ENCODE data around the gene CDKAL1. TPM values are rescaled to one million over a fixed set of nuclear protein-coding genes. Genes with fewer than 3 reads are reported as not detected.

CDKAL1 gene
- total RNA-seq, 1 experiment from 2014 or later, result 11.8 TPM

GRCh38 chr6:21163110-21163837 lies 629.0 kb downstream of the CDKAL1 start:
- Mint-ChIP-seq H3K27ac (ENCODE audit: low read depth, unreplicated experiment) (no peak overlapping the region), H3K4me1 (ENCODE audit: insufficient read depth, unreplicated experiment) (no peaks in the 10 kb centered on the region), H3K27me3 (ENCODE audit: insufficient read depth, unreplicated experiment) (no peaks in the 10 kb centered on the region), H3K36me3 (ENCODE audit: insufficient read depth, unreplicated experiment) (no peaks in the 10 kb centered on the region), H3K4me3 (ENCODE audit: unreplicated experiment) (no peak overlapping the region), H3K9me3 (ENCODE audit: unreplicated experiment) (no peaks in the 10 kb centered on the region)
- ChIA-PET CTCF (interaction anchor here (0.7 kb wide), 1 partner anchor 99 kb away, joined by 3 read pairs; no protein-coding TSS in a partner anchor), POLR2A (no interaction called here)
- no peak for TF ChIP-seq CTCF (IDR thresholded peaks at IDR 0.05; ENCODE audit: unreplicated experiment)
- no TSS peak for BruUV-seq (replicated peaks)
- intact Hi-C loops (cut with micrococcal nuclease), result no loop called here
- no peak for DNase-seq (ENCODE audit: unreplicated experiment)

GRCh38 chr6:21163838-21164180 lies 629.6 kb downstream of the CDKAL1 start:
- DNase-seq (ENCODE audit: unreplicated experiment), result no peak
- ChIA-PET CTCF (interaction anchor here (0.7 kb wide), 1 partner anchor 98 kb away, joined by 3 read pairs; no protein-coding TSS in a partner anchor), POLR2A (no interaction called here)
- TF ChIP-seq CTCF (IDR thresholded peaks at IDR 0.05; ENCODE audit: unreplicated experiment), result no peak
- Mint-ChIP-seq H3K4me3 (ENCODE audit: unreplicated experiment) (no peak overlapping the region), H3K9me3 (ENCODE audit: unreplicated experiment) (no peaks in the 10 kb centered on the region), H3K27me3 (ENCODE audit: insufficient read depth, unreplicated experiment) (no peaks in the 10 kb centered on the region), H3K27ac (ENCODE audit: low read depth, unreplicated experiment) (no peak overlapping the region), H3K36me3 (ENCODE audit: insufficient read depth, unreplicated experiment) (no peaks in the 10 kb centered on the region), H3K4me1 (ENCODE audit: insufficient read depth, unreplicated experiment) (no peaks in the 10 kb centered on the region)
- intact Hi-C loops (cut with micrococcal nuclease), result no loop called here
- BruUV-seq (replicated peaks), result no TSS peak

- DNase-seq (ENCODE audit: unreplicated experiment), result no peak
- Mint-ChIP-seq H3K9me3 (ENCODE audit: unreplicated experiment) (no peaks in the 10 kb centered on the region), H3K27me3 (ENCODE audit: insufficient read depth, unreplicated experiment) (no peaks in the 10 kb centered on the region), H3K36me3 (ENCODE audit: insufficient read depth, unreplicated experiment) (no peaks in the 10 kb centered on the region), H3K27ac (ENCODE audit: low read depth, unreplicated experiment) (no peak overlapping the region), H3K4me3 (ENCODE audit: unreplicated experiment) (no peak overlapping the region), H3K4me1 (ENCODE audit: insufficient read depth, unreplicated experiment) (no peaks in the 10 kb centered on the region)
- POLR2A ChIA-PET, result interaction anchor here (0.8 kb wide), 1 partner anchor 17 kb away, joined by 3 read pairs; no protein-coding TSS in a partner anchor
- CTCF ChIA-PET, result interaction anchor here (0.7 to 1.2 kb wide), 2 partner anchors 9 to 25 kb away, joined by 3 read pairs; no protein-coding TSS in a partner anchor
- intact Hi-C loops (cut with micrococcal nuclease), result no loop called here
- TF ChIP-seq CTCF (IDR thresholded peaks at IDR 0.05; ENCODE audit: unreplicated experiment), result no peak
- BruUV-seq (replicated peaks), result no TSS peak
Observed at GRCh38 chr6:21164768-21165326, 630.6 kb downstream of the CDKAL1 start.

- H3K4me3 Mint-ChIP-seq (ENCODE audit: unreplicated experiment), result no peak overlapping the region
- POLR2A ChIA-PET, result no interaction called here
Observed at GRCh38 chr6:21166754-21167153, 632.5 kb downstream of the CDKAL1 start.

More at GRCh38 chr6:21166754-21167153, 632.5 kb downstream of the CDKAL1 start:
- Mint-ChIP-seq H3K4me1 (ENCODE audit: insufficient read depth, unreplicated experiment) (no peaks in the 10 kb centered on the region), H3K9me3 (ENCODE audit: unreplicated experiment) (no peaks in the 10 kb centered on the region), H3K27me3 (ENCODE audit: insufficient read depth, unreplicated experiment) (no peaks in the 10 kb centered on the region), H3K36me3 (ENCODE audit: insufficient read depth, unreplicated experiment) (no peaks in the 10 kb centered on the region), H3K27ac (ENCODE audit: low read depth, unreplicated experiment) (no peak overlapping the region)
- no TSS peak for BruUV-seq (replicated peaks)
- TF ChIP-seq CTCF (IDR thresholded peaks at IDR 0.05; ENCODE audit: unreplicated experiment), result no peak
- CTCF ChIA-PET, result interaction anchor here (0.6 kb wide), 1 partner anchor 58 kb away, joined by 3 read pairs; no protein-coding TSS in a partner anchor
- no peak for DNase-seq (ENCODE audit: unreplicated experiment)
- intact Hi-C loops (cut with micrococcal nuclease), result no loop called here
